OCI-LY7 (cell line): ENCODE data around the gene NTF3.

Source experiments
- CTCF ChIP-seq: fragments of 200-600 bp; sonication (generic); conservative IDR thresholded peaks from 2 replicates; pipeline ENCODE4 v1.5.1; 2014; ENCODE audit warnings: mild to moderate bottlenecking, antibody characterized with exemption, low read length, moderate library complexity, mixed read lengths
- EZH2phosphoT487 ChIP-seq: fragments of 200-600 bp; sonication (generic); IDR thresholded peaks from 2 replicates; pipeline ENCODE4 v1.6.1; 2018; ENCODE audit warnings: low read depth, borderline replicate concordance, mild to moderate bottlenecking, mixed run types, antibody characterized with exemption, low read length, moderate library complexity, mixed read lengths

GRCh38 chr12:5494343-5494742, 62.4 kb downstream of the NTF3 start:
- no peak for TF ChIP-seq CTCF
- no peak for TF ChIP-seq EZH2phosphoT487
